ENCODE data around the gene MEAK7. TPM values are rescaled to one million over a fixed set of nuclear protein-coding genes. Genes with fewer than 3 reads are reported as not detected.

The MEAK7 gene, protein sequence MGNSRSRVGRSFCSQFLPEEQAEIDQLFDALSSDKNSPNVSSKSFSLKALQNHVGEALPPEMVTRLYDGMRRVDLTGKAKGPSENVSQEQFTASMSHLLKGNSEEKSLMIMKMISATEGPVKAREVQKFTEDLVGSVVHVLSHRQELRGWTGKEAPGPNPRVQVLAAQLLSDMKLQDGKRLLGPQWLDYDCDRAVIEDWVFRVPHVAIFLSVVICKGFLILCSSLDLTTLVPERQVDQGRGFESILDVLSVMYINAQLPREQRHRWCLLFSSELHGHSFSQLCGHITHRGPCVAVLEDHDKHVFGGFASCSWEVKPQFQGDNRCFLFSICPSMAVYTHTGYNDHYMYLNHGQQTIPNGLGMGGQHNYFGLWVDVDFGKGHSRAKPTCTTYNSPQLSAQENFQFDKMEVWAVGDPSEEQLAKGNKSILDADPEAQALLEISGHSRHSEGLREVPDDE
- 1 to 10 TPM; 6.3 to 7.0 TPM for total RNA-seq

DNA sequence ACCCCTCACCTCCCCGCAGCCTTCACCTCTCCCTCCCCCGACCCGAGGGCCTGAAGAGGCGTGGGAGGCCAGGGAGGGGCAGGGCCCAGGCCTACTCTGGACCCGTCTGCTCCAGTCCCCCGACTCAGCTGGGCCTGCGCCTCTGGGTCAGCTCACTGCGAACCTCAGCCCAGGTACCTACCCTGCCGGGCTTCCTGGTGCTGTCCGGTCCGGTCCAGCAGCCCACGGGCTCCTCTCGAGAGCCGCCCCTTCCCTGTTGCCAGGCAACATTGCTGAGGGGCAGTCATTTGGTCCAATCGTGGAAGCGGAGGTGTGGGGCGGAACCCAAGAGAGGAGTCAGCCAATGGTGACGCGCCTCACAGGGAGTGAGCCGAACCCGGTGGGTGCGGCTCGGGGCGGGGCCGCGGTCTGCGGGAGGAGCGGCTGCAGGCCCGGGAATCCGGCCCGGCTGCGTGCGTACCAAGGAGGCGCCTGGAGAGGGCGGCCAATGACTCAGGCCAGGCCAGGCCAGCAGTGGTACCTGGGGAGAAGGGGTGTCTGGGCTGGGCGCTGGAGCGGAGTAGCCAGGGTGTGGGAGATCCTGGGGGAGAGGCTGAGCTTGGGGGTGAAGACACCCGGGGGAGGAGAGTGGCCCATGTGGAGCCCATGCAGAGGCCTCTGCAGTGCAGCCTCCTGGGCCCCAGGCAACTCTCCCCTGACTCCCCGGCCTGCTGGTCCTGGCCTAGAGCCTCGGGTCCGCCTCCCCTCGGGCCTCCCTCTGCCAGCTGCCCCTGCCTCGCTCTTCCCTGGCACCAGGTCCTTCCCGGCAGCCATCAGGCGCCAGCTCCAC is at the start of gene MEAK7:
Gene MEAK7 (minus strand): TSS at position 240 of the 829 bp plus-strand sequence. CDS start 6,573 bp downstream, outside the sequence.
- Mint-ChIP-seq H3K36me3 (ENCODE audit: low read depth) (peaks cover 2% of the 10 kb centered on the region), H3K9me3 (no peaks in the 10 kb centered on the region), H3K27ac (peak within 1 kb of the TSS; percentile 82), H3K4me3 (peak within 1 kb of the TSS; percentile 94), H3K27me3 (ENCODE audit: low read depth) (no peaks in the 10 kb centered on the region), H3K4me1 (ENCODE audit: low read depth) (peaks cover 41% of the 10 kb centered on the region)
- DNase-seq = peak; percentile 99
- intact Hi-C loops (cut with micrococcal nuclease) = loop anchor here (2.0 to 5.0 kb wide), 3 partner anchors 318 to 508 kb away; partner anchors contain the start of genes TAF1C and ZDHHC7
- CTCF ChIA-PET = interaction anchor here (0.5 to 4.9 kb wide), 10 partner anchors 9 to 740 kb away, joined by 3 to 37 read pairs (median 5); no protein-coding TSS in a partner anchor

DNA sequence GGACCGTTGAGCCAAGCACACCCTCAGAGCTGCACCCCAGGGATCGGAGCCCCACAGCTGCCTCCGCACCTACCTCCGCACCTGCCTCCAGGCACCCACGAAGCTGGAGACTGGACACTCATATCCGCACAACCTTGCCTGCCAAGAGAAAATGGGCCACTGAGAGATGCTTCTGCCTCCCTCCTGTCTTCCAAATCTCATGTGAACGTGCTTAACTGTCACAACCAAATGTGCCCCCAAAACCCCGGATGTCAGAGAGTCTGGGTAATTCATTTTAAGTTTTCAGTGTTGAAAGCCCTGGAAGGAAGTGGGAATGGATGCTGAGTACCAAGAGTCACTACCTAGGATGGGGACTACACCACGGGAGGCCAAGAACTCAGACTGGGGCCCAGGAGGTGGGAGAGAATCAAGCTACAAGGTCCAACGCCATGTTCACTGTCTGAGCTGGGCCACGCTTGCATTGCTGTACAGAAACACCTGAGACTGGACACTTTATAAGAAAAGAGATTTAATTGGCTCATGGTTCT is 49.5 kb upstream of the MEAK7 start:
- intact Hi-C loops (cut with micrococcal nuclease) = loop anchor here (1.0 to 5.0 kb wide), 3 partner anchors 40 to 473 kb away; partner anchors contain the start of gene KIAA0513
- CTCF ChIA-PET = interaction anchor here (0.6 to 4.0 kb wide), 6 partner anchors 41 to 230 kb away, joined by 3 to 22 read pairs (median 4); no protein-coding TSS in a partner anchor
- Mint-ChIP-seq H3K36me3 (ENCODE audit: low read depth) (peaks cover 9% of the 10 kb centered on the region), H3K9me3 (no peaks in the 10 kb centered on the region), H3K27ac (peak overlapping the region; percentile 90), H3K4me1 (ENCODE audit: low read depth) (peaks cover 52% of the 10 kb centered on the region), H3K27me3 (ENCODE audit: low read depth) (no peaks in the 10 kb centered on the region), H3K4me3 (peak overlapping the region; percentile 91)
- DNase-seq = peak; percentile 81

DNA sequence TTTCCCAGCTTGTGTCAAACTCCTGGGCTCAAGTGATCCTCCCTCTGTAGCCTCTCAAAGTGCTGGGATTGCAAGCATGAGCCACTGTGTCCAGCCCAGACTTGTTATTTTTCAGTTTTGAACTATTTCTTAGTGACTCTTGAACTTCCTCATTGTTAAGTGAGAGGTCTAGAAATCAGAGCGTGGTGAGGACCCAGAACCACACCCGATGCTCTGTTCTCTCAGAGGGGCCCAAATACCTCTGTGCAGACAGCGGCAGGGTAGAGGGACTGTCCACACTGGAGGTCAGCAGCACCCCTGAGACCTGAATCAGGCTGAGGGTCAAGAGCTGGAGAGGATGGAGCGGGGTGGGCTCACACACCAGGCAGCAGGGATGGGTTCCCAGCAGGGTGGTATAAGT is 47.7 kb upstream of the MEAK7 start:
- H3K27me3 Mint-ChIP-seq (ENCODE audit: low read depth) = no peaks in the 10 kb centered on the region
- no peaks in the 10 kb centered on the region for H3K9me3 Mint-ChIP-seq
- H3K27ac Mint-ChIP-seq = peak overlapping the region; percentile 90
- DNase-seq = no peak
- peaks cover 9% of the 10 kb centered on the region for H3K36me3 Mint-ChIP-seq (ENCODE audit: low read depth)
- CTCF ChIA-PET = interaction anchor here (1.3 to 4.0 kb wide), 7 partner anchors 32 to 70 kb away, joined by 4 to 22 read pairs (median 7); no protein-coding TSS in a partner anchor
- peaks cover 63% of the 10 kb centered on the region for H3K4me1 Mint-ChIP-seq (ENCODE audit: low read depth)
- intact Hi-C loops (cut with micrococcal nuclease) = loop anchor here (5.0 kb wide), 1 partner anchor 475 kb away; the partner anchor contains the start of gene KIAA0513
- peak overlapping the region; percentile 91 for H3K4me3 Mint-ChIP-seq

DNA sequence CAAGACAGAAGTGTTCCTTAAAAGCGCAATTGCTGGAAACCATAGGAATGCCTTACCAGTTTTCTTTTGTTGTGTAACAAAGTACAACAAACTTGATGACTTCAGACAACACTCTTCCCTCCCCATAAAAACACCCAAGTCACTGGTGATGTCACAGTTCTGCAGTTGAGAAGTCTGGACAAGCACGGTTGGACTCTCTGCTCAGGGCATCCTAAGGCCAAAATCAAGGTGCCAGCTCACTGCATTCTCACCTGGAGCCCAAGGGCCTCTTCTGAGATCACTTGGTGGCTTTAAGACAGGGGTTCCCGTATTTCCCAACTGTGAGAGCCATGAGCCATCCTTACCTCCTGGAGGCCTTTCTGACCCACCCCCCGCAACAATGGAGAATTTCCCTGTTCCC is 45.6 kb upstream of the MEAK7 start:
- Mint-ChIP-seq H3K4me3 (peak overlapping the region; percentile 86), H3K36me3 (ENCODE audit: low read depth) (peaks cover 12% of the 10 kb centered on the region), H3K27ac (peak overlapping the region; percentile 97), H3K9me3 (no peaks in the 10 kb centered on the region), H3K27me3 (ENCODE audit: low read depth) (no peaks in the 10 kb centered on the region), H3K4me1 (ENCODE audit: low read depth) (peaks cover 62% of the 10 kb centered on the region)
- DNase-seq = no peak
- intact Hi-C loops (cut with micrococcal nuclease) = loop anchor here (5.0 kb wide), 1 partner anchor 477 kb away; the partner anchor contains the start of gene KIAA0513
- CTCF ChIA-PET = no interaction called here

DNA sequence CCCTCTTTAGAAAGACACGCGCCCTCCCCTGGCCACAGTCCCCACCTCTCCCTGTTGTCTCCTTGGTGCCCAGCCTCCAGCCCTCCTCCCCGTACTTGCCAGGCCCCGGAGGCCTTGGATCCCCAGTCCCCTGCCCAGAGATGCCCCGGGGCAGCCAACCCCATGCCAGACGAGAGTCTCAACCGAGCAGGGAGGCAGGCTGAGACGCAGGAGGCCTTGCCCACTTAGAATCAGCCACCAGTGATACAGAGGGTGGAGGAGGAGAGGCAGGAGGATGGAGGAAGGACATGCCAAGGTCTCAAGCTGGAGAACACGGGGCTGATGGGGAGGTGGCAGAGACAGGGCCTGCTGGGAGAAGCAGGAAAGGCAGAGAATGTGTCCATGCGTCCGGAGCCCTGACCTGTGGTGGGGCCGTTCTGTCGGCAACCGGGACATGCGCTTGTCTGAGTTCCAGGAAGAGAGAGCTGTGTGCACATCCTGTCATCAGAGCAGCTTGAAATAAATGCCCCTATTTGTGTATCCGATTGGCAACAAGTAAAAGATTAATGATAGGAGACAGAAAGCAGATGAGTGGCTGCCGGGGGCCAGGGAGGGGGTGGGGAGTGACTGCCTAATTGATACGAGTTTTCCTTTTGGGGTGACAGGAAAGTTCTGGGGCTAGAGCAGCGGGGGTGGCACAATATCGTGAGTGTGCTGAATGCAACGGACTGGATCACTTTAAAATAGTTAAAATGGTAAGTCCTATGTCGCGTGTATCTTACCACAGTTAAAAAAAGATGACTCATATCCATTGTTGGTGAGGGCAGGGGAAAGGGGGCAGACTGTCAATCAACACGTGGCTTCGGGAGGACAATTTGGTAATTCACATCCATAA is 44.7 kb upstream of the MEAK7 start:
- H3K9me3 Mint-ChIP-seq = no peaks in the 10 kb centered on the region
- CTCF ChIA-PET = interaction anchor here (0.7 to 1.2 kb wide), 4 partner anchors 41 to 74 kb away, joined by 3 to 5 read pairs (median 3); no protein-coding TSS in a partner anchor
- peaks cover 12% of the 10 kb centered on the region for H3K36me3 Mint-ChIP-seq (ENCODE audit: low read depth)
- H3K4me1 Mint-ChIP-seq (ENCODE audit: low read depth) = peaks cover 62% of the 10 kb centered on the region
- DNase-seq = peak; percentile 65
- intact Hi-C loops (cut with micrococcal nuclease) = loop anchor here (1.0 kb wide), 3 partner anchors 34 to 69 kb away; partner anchors contain the start of gene COTL1
- H3K4me3 Mint-ChIP-seq = peak overlapping the region; percentile 86
- peak overlapping the region; percentile 97 for H3K27ac Mint-ChIP-seq
- H3K27me3 Mint-ChIP-seq (ENCODE audit: low read depth) = no peaks in the 10 kb centered on the region

DNA sequence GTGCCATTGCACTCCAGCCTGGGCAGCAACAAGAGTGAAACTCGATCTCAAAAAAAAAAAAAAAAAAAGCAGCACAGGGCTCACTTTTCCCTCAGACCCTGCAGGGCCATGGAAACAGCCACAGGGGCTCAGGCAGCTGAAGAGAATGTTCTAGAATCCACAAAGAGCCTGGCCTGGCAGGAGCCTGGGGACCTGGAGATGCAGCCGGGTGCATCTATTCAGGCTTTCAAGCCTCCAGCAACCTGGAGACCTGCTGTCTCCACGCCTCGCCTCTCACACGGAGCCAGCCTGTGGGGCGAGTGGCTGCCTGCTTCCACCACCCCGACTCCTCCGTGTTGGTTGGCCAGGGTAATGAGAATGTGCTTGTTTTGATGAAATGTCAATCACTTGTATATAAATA is 44.0 kb upstream of the MEAK7 start:
- peak overlapping the region; percentile 97 for H3K27ac Mint-ChIP-seq
- intact Hi-C loops (cut with micrococcal nuclease) = no loop called here
- CTCF ChIA-PET = interaction anchor here (1.2 kb wide), 1 partner anchor 42 kb away, joined by 5 read pairs; no protein-coding TSS in a partner anchor
- no peak for DNase-seq
- no peaks in the 10 kb centered on the region for H3K27me3 Mint-ChIP-seq (ENCODE audit: low read depth)
- H3K4me3 Mint-ChIP-seq = peak overlapping the region; percentile 86
- peaks cover 9% of the 10 kb centered on the region for H3K36me3 Mint-ChIP-seq (ENCODE audit: low read depth)
- no peaks in the 10 kb centered on the region for H3K9me3 Mint-ChIP-seq
- peaks cover 59% of the 10 kb centered on the region for H3K4me1 Mint-ChIP-seq (ENCODE audit: low read depth)

DNA sequence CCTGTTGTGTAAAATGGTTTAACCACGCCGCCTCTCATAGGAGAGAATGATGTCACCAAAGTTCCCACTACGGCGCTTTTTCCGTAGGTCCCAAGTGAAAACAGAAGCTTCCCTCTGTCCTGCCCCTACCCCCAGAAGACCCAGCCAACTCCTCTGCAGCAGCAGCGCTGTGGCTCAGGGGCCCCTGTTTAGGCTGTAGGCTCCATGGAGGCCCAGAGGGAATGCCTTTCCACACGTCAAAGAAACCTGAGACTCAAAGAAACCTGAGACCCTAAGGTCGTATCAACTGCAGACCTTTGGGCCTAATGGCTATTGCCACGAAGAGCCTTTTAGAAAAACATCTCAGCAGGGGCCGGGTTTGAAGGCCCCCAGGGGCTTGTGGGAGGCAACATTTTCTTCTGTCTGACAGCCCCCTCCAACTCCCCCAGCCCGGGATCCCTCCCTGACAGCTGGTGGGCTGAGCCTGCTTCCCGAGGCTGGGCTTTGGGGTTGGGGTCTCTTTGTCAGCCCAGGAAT is 43.1 kb upstream of the MEAK7 start:
- Mint-ChIP-seq H3K9me3 (no peaks in the 10 kb centered on the region), H3K27me3 (ENCODE audit: low read depth) (no peaks in the 10 kb centered on the region), H3K4me3 (peak overlapping the region; percentile 31), H3K36me3 (ENCODE audit: low read depth) (peaks cover 7% of the 10 kb centered on the region), H3K27ac (peak overlapping the region; percentile 68), H3K4me1 (ENCODE audit: low read depth) (peaks cover 55% of the 10 kb centered on the region)
- DNase-seq = peak; percentile 24
- intact Hi-C loops (cut with micrococcal nuclease) = no loop called here
- CTCF ChIA-PET = interaction anchor here (0.6 to 1.1 kb wide), 2 partner anchors 75 to 405 kb away, joined by 3 read pairs; no protein-coding TSS in a partner anchor

DNA sequence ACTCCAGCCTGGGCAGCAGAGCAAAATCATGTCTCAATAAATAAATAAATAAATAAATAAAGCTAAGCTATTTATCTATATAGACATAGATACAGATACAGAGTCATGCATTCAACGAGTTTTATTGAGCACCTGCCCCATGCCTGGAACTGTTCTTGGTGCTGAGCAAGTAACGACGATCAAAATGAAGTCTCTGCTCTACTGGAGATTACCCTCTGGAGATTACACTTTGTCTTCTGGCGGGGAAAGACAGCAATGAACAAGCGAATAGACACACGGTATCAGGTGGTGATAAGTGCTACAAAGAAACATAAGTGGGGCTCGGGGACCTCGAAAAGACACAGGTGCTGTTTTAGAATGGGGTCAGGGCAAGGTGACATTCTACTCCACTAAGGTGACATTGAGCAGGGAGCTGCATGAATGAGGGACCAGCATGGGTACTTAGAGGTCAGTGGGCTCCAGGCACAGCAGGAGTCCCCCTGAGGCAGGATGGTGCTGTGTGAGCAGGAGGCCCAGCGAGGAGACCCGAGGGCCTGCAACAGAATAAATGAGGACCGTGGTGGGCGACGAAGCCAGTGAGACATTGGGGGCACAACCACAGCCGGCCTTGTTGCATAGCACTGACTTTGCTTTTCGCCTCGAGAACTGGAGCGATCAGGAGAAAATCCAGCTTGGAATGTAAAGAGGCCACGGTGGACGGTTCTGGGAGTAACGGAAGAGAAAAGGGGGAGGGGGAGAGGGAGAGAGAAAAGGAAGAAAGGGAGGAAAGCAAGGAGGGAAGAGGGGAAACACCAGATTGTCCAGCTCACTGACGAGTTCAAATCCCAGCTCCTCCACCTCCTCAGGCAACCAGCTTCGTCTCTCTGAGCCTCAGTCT is 42.4 kb upstream of the MEAK7 start:
- Mint-ChIP-seq H3K27me3 (ENCODE audit: low read depth) (no peaks in the 10 kb centered on the region), H3K27ac (peak overlapping the region; percentile 68), H3K4me3 (peak overlapping the region; percentile 25), H3K9me3 (no peaks in the 10 kb centered on the region), H3K36me3 (ENCODE audit: low read depth) (peaks cover 5% of the 10 kb centered on the region), H3K4me1 (ENCODE audit: low read depth) (peaks cover 50% of the 10 kb centered on the region)
- intact Hi-C loops (cut with micrococcal nuclease) = no loop called here
- CTCF ChIA-PET = interaction anchor here (0.6 to 1.1 kb wide), 2 partner anchors 76 to 405 kb away, joined by 3 read pairs; no protein-coding TSS in a partner anchor
- DNase-seq = no peak

DNA sequence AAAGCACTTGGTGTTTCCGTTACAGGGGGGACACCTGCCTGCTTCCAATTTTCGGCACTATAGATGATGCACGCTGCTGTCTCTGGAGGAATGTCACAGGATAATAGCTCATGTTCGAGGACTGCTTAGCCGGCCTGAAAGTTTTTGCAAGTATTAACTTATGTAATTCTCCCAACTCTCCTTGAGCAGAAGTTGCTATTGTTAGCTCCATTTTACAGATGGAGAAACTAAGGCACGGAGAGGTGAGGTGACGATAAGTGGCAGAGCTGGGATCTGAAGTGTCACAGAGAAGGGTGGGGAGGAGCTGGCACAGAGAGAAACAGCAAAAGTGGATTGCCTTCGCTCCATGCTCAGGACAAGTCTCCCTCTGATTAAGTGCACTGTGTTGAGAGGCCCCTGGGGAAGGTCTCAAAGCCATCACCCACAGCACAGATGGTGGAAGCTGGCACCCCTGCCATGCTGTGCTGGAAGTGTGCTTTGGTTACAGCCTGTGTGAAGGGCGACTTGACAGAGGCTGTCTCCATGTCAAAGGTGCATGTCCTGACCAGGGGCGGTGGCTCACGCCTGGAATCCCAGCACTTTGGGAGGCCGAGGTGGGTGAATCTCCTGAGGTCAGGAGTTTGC is 40.8 kb upstream of the MEAK7 start:
- H3K9me3 Mint-ChIP-seq = no peaks in the 10 kb centered on the region
- no peak overlapping the region for H3K27ac Mint-ChIP-seq
- H3K4me3 Mint-ChIP-seq = peak overlapping the region; percentile 33
- peaks cover 43% of the 10 kb centered on the region for H3K4me1 Mint-ChIP-seq (ENCODE audit: low read depth)
- no peaks in the 10 kb centered on the region for H3K27me3 Mint-ChIP-seq (ENCODE audit: low read depth)
- H3K36me3 Mint-ChIP-seq (ENCODE audit: low read depth) = peaks cover 3% of the 10 kb centered on the region
- CTCF ChIA-PET = interaction anchor here (0.9 to 1.8 kb wide), 3 partner anchors 26 to 54 kb away, joined by 3 to 6 read pairs (median 3); no protein-coding TSS in a partner anchor
- no peak for DNase-seq
- intact Hi-C loops (cut with micrococcal nuclease) = no loop called here

Data from activated naive CD4-positive, alpha-beta T cell treated with anti-CD3 and anti-CD28 coated beads for 36 hours (primary cell).